Measurements from ENCODE around the gene SMARCA4.

The SMARCA4 gene

DNA sequence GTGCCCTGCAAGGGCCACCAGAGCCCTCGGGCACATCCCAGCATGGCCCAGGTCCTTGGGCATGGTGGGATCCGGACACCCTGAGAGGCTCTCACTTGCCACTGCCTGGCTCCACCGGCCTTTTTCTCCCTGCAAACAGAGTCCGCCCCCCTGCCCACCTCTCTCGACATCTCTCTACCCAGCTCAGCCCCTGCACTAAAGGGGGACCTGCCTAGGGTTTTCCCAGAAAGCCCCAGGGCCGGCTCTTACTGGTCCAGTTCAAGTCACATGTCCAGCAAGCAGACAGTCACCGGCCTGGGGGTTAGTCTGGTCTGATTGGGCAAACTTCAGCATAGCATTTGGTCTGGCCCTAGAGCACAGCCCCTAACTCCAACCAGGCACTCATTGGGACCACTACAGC lies 52.9 kb downstream of the SMARCA4 start:
- no peak overlapping the region for H3K4me3 ChIP-seq (replicated peaks; ENCODE audit: low read depth, low read length)
- TF ChIP-seq, protein P1, sequence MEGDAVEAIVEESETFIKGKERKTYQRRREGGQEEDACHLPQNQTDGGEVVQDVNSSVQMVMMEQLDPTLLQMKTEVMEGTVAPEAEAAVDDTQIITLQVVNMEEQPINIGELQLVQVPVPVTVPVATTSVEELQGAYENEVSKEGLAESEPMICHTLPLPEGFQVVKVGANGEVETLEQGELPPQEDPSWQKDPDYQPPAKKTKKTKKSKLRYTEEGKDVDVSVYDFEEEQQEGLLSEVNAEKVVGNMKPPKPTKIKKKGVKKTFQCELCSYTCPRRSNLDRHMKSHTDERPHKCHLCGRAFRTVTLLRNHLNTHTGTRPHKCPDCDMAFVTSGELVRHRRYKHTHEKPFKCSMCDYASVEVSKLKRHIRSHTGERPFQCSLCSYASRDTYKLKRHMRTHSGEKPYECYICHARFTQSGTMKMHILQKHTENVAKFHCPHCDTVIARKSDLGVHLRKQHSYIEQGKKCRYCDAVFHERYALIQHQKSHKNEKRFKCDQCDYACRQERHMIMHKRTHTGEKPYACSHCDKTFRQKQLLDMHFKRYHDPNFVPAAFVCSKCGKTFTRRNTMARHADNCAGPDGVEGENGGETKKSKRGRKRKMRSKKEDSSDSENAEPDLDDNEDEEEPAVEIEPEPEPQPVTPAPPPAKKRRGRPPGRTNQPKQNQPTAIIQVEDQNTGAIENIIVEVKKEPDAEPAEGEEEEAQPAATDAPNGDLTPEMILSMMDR (IDR thresholded peaks at IDR 0.05; ENCODE audit: low read length, missing control alignments), result no peak
- DNase-seq (ENCODE audit: low read depth), result no peak

DNA sequence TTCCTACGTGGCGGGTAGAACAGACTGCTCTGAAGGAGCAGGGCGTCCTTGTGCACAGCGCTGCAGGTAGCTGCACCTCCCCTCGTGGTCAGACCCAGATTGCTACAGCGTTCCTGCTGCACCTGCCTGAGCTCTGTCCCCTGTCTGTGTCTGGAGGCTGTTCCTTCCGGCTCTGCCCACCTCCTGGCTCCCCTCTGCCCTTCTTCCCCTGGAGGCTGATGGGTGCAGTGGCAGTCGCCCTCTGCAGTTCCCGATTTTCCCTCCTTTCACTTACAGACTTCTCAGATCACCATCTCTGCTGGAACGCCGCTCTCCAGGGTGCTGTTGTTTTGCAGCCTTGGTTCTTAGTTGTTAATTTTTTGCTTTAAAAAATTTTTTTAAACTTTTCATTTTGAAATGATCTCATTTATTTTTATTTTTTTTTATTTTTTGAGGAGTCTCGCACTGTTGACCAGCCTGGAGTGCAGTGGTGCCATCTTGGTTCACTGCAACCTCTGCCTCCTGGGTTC lies 53.6 kb downstream of the SMARCA4 start:
- TF ChIP-seq, protein P1 (IDR thresholded peaks at IDR 0.05; ENCODE audit: low read length, missing control alignments), result peak; percentile 2
- no peak for DNase-seq (ENCODE audit: low read depth)
- H3K4me3 ChIP-seq (replicated peaks; ENCODE audit: low read depth, low read length), result no peak overlapping the region

DNA sequence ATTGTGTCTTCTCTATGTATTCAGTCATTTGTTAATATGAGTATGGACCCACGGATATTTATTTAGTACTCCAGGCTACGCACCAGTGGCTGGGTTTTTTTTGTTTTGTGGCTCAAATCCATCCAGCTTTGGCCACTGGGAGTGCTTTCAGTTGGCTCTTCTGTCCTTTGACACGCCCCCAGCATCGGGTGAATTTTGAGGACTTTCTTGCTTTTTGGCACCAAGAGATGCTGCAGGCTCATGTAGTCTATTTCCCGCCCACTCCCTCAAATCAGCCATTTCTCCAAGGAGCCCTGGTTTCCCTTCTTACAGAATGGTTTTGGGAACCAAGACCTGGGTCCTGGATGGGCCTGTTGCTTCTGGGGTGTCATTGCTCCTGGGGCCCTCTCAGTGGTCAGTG lies 55.8 kb downstream of the SMARCA4 start:
- TF ChIP-seq, protein P1 (IDR thresholded peaks at IDR 0.05; ENCODE audit: low read length, missing control alignments), result no peak
- DNase-seq (ENCODE audit: low read depth), result no peak
- H3K4me3 ChIP-seq (replicated peaks; ENCODE audit: low read depth, low read length), result no peak overlapping the region

DNA sequence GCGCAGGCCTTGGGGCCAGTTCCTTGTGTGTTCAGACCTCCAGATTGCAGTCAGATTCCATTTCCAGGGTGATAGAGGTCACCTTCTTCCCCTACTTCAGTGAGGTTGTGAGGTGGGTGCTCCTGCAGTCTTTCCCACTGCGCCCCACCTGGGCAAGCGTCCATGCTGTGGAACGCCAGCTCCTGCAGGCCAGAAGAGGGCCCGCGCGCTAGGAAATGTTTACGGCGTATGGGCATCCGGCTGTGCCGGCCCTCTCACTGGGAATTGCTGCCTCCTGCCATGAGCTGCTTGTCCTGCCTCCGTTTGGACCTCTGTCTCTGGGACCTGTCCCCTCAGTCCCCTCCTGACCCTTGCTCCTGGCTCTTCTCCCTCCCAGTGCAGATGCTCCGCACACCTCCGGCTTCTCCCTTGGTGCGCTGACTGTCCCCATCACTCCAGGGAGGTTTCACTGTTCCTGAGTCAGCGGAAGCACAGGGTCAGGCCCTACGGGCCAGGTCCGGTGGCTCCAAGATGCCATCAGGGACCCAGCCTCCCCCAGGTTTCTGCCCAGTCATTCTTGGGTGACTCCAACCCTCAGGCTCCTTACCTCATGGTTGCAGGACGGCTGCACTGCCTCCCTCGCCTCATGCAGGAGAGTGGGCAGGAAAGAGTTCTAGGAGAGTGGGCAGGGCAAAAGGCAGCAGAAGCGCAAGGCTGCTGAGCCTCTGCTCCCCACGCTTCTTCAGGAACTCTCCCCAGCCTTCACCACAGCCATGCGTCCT lies 56.6 kb downstream of the SMARCA4 start:
- no peak overlapping the region for H3K4me3 ChIP-seq (replicated peaks; ENCODE audit: low read depth, low read length)
- no peak for DNase-seq (ENCODE audit: low read depth)
- TF ChIP-seq, protein P1 (IDR thresholded peaks at IDR 0.05; ENCODE audit: low read length, missing control alignments), result no peak

DNA sequence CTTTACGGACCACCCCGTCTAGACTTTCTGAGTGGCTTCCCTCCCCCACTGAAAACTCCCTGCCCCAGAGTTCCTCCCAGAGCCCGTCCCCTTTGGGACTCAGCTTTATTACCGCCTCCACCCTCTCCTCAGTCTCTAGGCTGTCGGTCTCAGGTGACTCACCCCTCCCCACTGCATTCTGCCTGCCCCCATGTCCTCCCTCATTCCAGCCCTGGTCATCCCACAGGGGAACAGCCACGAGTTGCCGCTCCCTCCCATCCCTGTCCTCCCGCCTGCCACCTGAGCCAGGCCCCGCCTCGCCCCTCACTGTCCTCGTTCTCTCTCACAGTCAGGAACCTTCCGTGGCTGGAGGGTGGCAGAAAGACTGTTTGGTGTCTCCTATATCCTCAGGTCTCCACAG lies 57.3 kb downstream of the SMARCA4 start:
- TF ChIP-seq, protein P1 (IDR thresholded peaks at IDR 0.05; ENCODE audit: low read length, missing control alignments), result no peak
- no peak for DNase-seq (ENCODE audit: low read depth)
- no peak overlapping the region for H3K4me3 ChIP-seq (replicated peaks; ENCODE audit: low read depth, low read length)

DNA sequence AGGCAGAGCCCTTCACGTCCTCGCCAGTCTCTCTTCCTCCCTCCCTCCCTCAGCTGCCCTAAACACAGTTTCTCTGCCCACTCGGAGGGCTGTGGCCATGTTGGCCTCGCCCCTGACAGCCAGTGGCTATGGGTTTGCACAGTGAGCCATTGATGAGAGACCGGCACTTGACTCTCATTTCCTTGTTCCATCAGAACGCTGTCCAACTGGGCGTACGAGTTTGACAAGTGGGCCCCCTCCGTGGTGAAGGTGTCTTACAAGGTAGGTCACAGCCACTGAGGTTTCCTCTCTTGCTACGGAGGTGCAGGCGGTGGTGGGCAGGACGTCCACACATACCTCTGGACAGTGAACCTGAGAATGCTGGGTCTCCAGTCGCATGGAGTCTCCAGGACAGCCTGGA lies 57.9 kb downstream of the SMARCA4 start:
- TF ChIP-seq, protein P1 (IDR thresholded peaks at IDR 0.05; ENCODE audit: low read length, missing control alignments), result no peak
- no peak overlapping the region for H3K4me3 ChIP-seq (replicated peaks; ENCODE audit: low read depth, low read length)
- no peak for DNase-seq (ENCODE audit: low read depth)

DNA sequence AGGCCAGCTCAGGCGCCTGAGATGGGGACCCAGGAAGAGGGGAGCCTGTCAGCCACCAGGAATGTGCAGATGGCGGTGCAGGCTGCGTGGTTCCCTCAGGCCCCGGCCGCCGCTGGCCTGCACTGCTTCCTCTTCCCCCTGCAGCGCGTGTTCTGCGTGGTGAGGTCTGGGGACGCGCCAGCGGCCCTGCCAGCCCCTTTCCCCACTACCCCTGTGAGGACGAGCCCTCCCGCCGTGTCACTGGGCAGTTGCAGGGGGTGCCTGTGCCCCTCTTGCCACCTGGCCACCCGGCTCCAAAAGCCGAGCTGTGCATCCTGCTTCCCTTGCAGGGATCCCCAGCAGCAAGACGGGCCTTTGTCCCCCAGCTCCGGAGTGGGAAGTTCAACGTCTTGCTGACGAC lies 58.4 kb downstream of the SMARCA4 start:
- H3K4me3 ChIP-seq (replicated peaks; ENCODE audit: low read depth, low read length), result no peak overlapping the region
- TF ChIP-seq, protein P1 (IDR thresholded peaks at IDR 0.05; ENCODE audit: low read length, missing control alignments), result no peak
- DNase-seq (ENCODE audit: low read depth), result no peak
